ENCODE measurements around the gene MAMDC2.

MAMDC2 gene

DNA sequence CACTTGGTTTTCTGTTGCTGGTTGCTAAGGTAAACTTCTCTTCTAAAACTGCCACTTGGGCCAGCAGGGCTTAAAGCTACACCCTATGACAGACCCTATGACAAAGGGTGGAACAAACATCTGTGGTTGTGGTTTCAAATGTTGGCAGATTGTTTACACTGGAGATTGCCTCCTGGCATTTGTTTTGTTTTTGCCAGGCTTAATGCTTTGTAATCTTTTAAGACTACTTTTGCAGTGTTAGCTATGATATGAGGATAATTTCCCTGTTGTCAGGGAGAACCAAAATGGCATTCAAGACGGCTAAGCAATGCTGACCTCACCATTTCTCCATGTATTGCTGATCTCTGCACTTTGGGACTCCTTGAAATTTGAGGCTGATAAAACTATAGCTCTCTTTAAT is 50.3 kb downstream of the MAMDC2 start:
- no peak for ATAC-seq

DNA sequence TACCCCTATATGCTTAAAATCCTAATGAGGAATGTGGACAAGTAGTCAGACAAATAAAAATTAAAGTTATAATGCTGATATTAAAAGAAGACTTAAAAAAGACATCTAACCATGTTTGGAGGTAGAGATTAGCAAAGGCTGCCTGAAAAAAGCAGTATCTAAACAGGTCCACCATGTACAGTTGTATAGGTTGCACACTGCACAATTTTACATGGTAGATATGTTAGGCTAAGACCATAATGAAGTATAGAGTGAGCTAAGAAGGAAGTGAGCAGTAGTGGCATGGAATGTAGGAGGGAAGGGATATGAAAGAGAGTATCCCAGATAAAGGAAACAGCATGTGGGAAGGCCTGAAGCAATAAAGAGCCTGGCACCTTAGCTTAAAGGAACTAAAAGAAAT is 51.1 kb downstream of the MAMDC2 start:
- ATAC-seq: no peak
- no peak for TF ChIP-seq PPARA (CRISPR knock-in tag; IDR thresholded peaks at IDR 0.05; ENCODE audit: borderline replicate concordance)
- TF ChIP-seq, protein P1, sequence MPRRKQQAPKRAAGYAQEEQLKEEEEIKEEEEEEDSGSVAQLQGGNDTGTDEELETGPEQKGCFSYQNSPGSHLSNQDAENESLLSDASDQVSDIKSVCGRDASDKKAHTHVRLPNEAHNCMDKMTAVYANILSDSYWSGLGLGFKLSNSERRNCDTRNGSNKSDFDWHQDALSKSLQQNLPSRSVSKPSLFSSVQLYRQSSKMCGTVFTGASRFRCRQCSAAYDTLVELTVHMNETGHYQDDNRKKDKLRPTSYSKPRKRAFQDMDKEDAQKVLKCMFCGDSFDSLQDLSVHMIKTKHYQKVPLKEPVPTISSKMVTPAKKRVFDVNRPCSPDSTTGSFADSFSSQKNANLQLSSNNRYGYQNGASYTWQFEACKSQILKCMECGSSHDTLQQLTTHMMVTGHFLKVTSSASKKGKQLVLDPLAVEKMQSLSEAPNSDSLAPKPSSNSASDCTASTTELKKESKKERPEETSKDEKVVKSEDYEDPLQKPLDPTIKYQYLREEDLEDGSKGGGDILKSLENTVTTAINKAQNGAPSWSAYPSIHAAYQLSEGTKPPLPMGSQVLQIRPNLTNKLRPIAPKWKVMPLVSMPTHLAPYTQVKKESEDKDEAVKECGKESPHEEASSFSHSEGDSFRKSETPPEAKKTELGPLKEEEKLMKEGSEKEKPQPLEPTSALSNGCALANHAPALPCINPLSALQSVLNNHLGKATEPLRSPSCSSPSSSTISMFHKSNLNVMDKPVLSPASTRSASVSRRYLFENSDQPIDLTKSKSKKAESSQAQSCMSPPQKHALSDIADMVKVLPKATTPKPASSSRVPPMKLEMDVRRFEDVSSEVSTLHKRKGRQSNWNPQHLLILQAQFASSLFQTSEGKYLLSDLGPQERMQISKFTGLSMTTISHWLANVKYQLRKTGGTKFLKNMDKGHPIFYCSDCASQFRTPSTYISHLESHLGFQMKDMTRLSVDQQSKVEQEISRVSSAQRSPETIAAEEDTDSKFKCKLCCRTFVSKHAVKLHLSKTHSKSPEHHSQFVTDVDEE (CRISPR knock-in tag; IDR thresholded peaks at IDR 0.05): no peak
- no peak for TF ChIP-seq ISL1 (CRISPR knock-in tag; IDR thresholded peaks at IDR 0.05)
- no peak for TF ChIP-seq ZNF70 (CRISPR knock-in tag; IDR thresholded peaks at IDR 0.05)
- TF ChIP-seq ZNF8 (CRISPR knock-in tag; IDR thresholded peaks at IDR 0.05): no peak
- TF ChIP-seq, protein P2, sequence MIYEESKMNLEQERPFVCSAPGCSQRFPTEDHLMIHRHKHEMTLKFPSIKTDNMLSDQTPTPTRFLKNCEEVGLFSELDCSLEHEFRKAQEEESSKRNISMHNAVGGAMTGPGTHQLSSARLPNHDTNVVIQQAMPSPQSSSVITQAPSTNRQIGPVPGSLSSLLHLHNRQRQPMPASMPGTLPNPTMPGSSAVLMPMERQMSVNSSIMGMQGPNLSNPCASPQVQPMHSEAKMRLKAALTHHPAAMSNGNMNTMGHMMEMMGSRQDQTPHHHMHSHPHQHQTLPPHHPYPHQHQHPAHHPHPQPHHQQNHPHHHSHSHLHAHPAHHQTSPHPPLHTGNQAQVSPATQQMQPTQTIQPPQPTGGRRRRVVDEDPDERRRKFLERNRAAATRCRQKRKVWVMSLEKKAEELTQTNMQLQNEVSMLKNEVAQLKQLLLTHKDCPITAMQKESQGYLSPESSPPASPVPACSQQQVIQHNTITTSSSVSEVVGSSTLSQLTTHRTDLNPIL (CRISPR knock-in tag; IDR thresholded peaks at IDR 0.05; ENCODE audit: low read depth): no peak
- TF ChIP-seq SNAI2 (CRISPR knock-in tag; IDR thresholded peaks at IDR 0.05): no peak
- TF ChIP-seq, protein P3, sequence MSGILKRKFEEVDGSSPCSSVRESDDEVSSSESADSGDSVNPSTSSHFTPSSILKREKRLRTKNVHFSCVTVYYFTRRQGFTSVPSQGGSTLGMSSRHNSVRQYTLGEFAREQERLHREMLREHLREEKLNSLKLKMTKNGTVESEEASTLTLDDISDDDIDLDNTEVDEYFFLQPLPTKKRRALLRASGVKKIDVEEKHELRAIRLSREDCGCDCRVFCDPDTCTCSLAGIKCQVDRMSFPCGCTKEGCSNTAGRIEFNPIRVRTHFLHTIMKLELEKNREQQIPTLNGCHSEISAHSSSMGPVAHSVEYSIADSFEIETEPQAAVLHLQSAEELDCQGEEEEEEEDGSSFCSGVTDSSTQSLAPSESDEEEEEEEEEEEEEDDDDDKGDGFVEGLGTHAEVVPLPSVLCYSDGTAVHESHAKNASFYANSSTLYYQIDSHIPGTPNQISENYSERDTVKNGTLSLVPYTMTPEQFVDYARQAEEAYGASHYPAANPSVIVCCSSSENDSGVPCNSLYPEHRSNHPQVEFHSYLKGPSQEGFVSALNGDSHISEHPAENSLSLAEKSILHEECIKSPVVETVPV (CRISPR knock-in tag; IDR thresholded peaks at IDR 0.05): no peak
- no peak for TF ChIP-seq CSDC2 (CRISPR knock-in tag; IDR thresholded peaks at IDR 0.05)
- TF ChIP-seq OSR1 (CRISPR knock-in tag; IDR thresholded peaks at IDR 0.05): no peak
- TF ChIP-seq ZNF565 (CRISPR knock-in tag; conservative IDR thresholded peaks at IDR 0.05; ENCODE audit: low read depth): no peak
- TF ChIP-seq ESRRG (CRISPR knock-in tag; IDR thresholded peaks at IDR 0.05): no peak
- no peak for TF ChIP-seq GLIS3 (CRISPR knock-in tag; IDR thresholded peaks at IDR 0.05)
- TF ChIP-seq ZFP30 (CRISPR knock-in tag; IDR thresholded peaks at IDR 0.05): no peak
- TF ChIP-seq RARB (CRISPR knock-in tag; IDR thresholded peaks at IDR 0.05): no peak
- TF ChIP-seq ZFP3 (CRISPR knock-in tag; IDR thresholded peaks at IDR 0.05): no peak

More for the DNA sequence above, 50.3 kb downstream of the MAMDC2 start:
- no peak for TF ChIP-seq ZFP30 (CRISPR knock-in tag; IDR thresholded peaks at IDR 0.05)
- no peak for TF ChIP-seq ZNF8 (CRISPR knock-in tag; IDR thresholded peaks at IDR 0.05)
- no peak for TF ChIP-seq SNAI2 (CRISPR knock-in tag; IDR thresholded peaks at IDR 0.05)
- TF ChIP-seq, protein P4, sequence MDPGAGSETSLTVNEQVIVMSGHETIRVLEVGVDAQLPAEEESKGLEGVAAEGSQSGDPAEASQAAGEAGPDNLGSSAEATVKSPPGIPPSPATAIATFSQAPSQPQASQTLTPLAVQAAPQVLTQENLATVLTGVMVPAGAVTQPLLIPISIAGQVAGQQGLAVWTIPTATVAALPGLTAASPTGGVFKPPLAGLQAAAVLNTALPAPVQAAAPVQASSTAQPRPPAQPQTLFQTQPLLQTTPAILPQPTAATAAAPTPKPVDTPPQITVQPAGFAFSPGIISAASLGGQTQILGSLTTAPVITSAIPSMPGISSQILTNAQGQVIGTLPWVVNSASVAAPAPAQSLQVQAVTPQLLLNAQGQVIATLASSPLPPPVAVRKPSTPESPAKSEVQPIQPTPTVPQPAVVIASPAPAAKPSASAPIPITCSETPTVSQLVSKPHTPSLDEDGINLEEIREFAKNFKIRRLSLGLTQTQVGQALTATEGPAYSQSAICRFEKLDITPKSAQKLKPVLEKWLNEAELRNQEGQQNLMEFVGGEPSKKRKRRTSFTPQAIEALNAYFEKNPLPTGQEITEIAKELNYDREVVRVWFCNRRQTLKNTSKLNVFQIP (CRISPR knock-in tag; IDR thresholded peaks at IDR 0.05; ENCODE audit: borderline replicate concordance, low read depth): no peak

DNA sequence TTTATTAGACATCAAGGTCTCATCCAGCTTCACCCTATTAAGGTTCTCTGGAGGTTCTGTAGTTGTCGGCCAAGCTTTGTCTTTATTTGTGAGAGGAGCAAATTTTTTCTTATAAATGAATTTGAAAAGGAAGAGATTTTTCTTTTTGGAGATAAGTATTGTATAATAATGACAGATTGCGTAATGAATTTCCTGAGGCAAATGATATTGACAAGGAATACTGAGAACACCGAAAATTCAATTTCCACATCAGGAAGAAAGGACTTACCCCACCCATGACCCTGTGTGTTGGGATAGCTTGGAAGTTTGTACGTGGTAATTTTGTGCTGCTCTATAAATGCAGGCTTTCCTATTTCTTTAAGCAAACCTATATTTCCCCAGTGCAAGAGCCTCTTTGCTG is 53.5 kb downstream of the MAMDC2 start:
- TF ChIP-seq CSDC2 (CRISPR knock-in tag; IDR thresholded peaks at IDR 0.05) (no peak), SNAI2 (CRISPR knock-in tag; IDR thresholded peaks at IDR 0.05) (no peak), ZFP30 (CRISPR knock-in tag; IDR thresholded peaks at IDR 0.05) (no peak), ISL1 (CRISPR knock-in tag; IDR thresholded peaks at IDR 0.05) (no peak), ESRRG (CRISPR knock-in tag; IDR thresholded peaks at IDR 0.05) (no peak), ZNF70 (CRISPR knock-in tag; IDR thresholded peaks at IDR 0.05) (no peak), ZNF8 (CRISPR knock-in tag; IDR thresholded peaks at IDR 0.05) (no peak), PPARA (CRISPR knock-in tag; IDR thresholded peaks at IDR 0.05; ENCODE audit: borderline replicate concordance) (no peak), ARNTL (CRISPR knock-in tag; IDR thresholded peaks at IDR 0.05; ENCODE audit: borderline replicate concordance, low read depth) (no peak), RARB (CRISPR knock-in tag; IDR thresholded peaks at IDR 0.05) (no peak), OSR1 (CRISPR knock-in tag; IDR thresholded peaks at IDR 0.05) (no peak), ZNF565 (CRISPR knock-in tag; conservative IDR thresholded peaks at IDR 0.05; ENCODE audit: low read depth) (no peak)
- TF ChIP-seq, protein P2 (CRISPR knock-in tag; IDR thresholded peaks at IDR 0.05; ENCODE audit: low read depth): no peak
- TF ChIP-seq, protein P4 (CRISPR knock-in tag; IDR thresholded peaks at IDR 0.05; ENCODE audit: borderline replicate concordance, low read depth): no peak
- TF ChIP-seq, protein P3 (CRISPR knock-in tag; IDR thresholded peaks at IDR 0.05): no peak
- TF ChIP-seq, protein P5, sequence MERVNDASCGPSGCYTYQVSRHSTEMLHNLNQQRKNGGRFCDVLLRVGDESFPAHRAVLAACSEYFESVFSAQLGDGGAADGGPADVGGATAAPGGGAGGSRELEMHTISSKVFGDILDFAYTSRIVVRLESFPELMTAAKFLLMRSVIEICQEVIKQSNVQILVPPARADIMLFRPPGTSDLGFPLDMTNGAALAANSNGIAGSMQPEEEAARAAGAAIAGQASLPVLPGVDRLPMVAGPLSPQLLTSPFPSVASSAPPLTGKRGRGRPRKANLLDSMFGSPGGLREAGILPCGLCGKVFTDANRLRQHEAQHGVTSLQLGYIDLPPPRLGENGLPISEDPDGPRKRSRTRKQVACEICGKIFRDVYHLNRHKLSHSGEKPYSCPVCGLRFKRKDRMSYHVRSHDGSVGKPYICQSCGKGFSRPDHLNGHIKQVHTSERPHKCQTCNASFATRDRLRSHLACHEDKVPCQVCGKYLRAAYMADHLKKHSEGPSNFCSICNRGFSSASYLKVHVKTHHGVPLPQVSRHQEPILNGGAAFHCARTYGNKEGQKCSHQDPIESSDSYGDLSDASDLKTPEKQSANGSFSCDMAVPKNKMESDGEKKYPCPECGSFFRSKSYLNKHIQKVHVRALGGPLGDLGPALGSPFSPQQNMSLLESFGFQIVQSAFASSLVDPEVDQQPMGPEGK (CRISPR knock-in tag; IDR thresholded peaks at IDR 0.05; ENCODE audit: borderline replicate concordance): no peak
- ATAC-seq: no peak

Data from SK-N-SH treated with all-trans-retinoic acid at 6 μM for 48 hours (cell line).